Right cardiac atrium (tissue), 5 donors: Measurements from ENCODE around the gene GALNT9. TPM values are rescaled to one million over a fixed set of nuclear protein-coding genes. Genes with fewer than 3 reads are reported as not detected.
"Not testable (repeated sequence)": the region's sequence is repeated elsewhere in the genome, so short reads cannot be mapped to it uniquely, and the experiment has no call there.

ENCODE experiments used
- ATAC-seq, 2 donors: fragments of 200-7000 bp; cut with Tn5 transposase; one replicate each; pipeline versions ENCODE4 v1.8.0 to v1.9.1; 2020; ENCODE audit warnings: moderate library complexity in 2 of 2, mild to moderate bottlenecking in 1 of 2
- DNase-seq, 3 donors: peaks; one replicate each; pipeline ENCODE4 v3.0.0-alpha.2; 2020
- H3K27ac ChIP-seq: one replicate; pipeline ENCODE4 v1.5.1; 2013; ENCODE audit warnings: mild to moderate bottlenecking, low read length, control low read depth, moderate library complexity
- H3K27me3 ChIP-seq: one replicate; pipeline ENCODE4 v1.6.1; 2013; ENCODE audit not compliant: control insufficient read depth, insufficient read depth
- H3K4me1 ChIP-seq: one replicate; pipeline ENCODE4 v1.6.1; 2013; ENCODE audit warnings: low read length; ENCODE audit not compliant: control insufficient read depth, insufficient read depth
- H3K4me3 ChIP-seq: one replicate; pipeline ENCODE4 v1.5.1; 2013; ENCODE audit warnings: low read length, control low read depth
- H3K9me3 ChIP-seq: one replicate; pipeline ENCODE4 v1.6.1; 2013; ENCODE audit warnings: low read length; ENCODE audit not compliant: control insufficient read depth
- WGBS: extraction: QIAGEN DNeasy Blood & Tissue Kit; methylation state at CpG from one replicate; pipeline ENCODE4 v1.1.7; 2013; 5-methylcytosine and 5-hydroxymethylcytosine counted together
- intact Hi-C, 4 donors: fragments of 100-400 bp; cut with DNase I; formaldehyde crosslinking; loops; one replicate each; pipeline versions ENCODE4 v1.11.0 to v1.14.0; 2022 to 2023
- polyA plus RNA-seq: library from polyadenylated mRNA; stranded (reverse); fragments of 200-250 nt; gene quantifications from one replicate; pipeline ENCODE4 v1.2.3, GENCODE V29; 2013
- total RNA-seq, 4 donors: library from RNA; stranded (reverse); fragmentation: NEBNext Ultra II Directional; extraction: Animal tissue kit (Norgen Biotek cat#: 25700); gene quantifications; one replicate each; pipeline ENCODE4 v1.2.1, GENCODE V29; 2021
- donor health status: healthy with polysubstance abuse.
- donor health status: DM: no; HTN: yes; CAD: no.
- donor health status: DM: no; HTN: no; CAD: no.
- donor health status: DM: no; HTN: yes; CAD: no; lungs with severe emphysema.
- donor health status: DM: yes; HTN: yes; CAD: no.

The GALNT9 gene
- total and polyA plus RNA-seq, 5 donors, result 0.05 to 0.21 (median 0.14) TPM; not detected in 2

GRCh38 chr12:132248453-132249167, 80.8 kb downstream of the GALNT9 start:
- intact Hi-C loops, result no loop called here
- Histone ChIP-seq H3K9me3 (no peaks in the 10 kb centered on the region), H3K27me3 (no peaks in the 10 kb centered on the region), H3K4me3 (no peak overlapping the region), H3K27ac (no peak overlapping the region), H3K4me1 (no peaks in the 10 kb centered on the region)
- DNase-seq, result peak in 1 of 3 donors; percentile 24
- ATAC-seq, result no peak
- 68% methylated on average over 16 of the region's 16 CpGs for WGBS

- intact Hi-C loops, result no loop called here
- no peak overlapping the region for H3K27ac ChIP-seq
- no peak for ATAC-seq
- H3K27me3 ChIP-seq, result no peaks in the 10 kb centered on the region
- 93% methylated on average over 35 of the region's 35 CpGs for WGBS
- no peak overlapping the region for H3K4me3 ChIP-seq
- H3K9me3 ChIP-seq, result no peaks in the 10 kb centered on the region
- DNase-seq, result peak in 2 of 3 donors; percentile 24 to 48
- H3K4me1 ChIP-seq, result no peaks in the 10 kb centered on the region
These were observed 81.5 kb downstream of the GALNT9 start for GRCh38 chr12:132247718-132248452.

DNA sequence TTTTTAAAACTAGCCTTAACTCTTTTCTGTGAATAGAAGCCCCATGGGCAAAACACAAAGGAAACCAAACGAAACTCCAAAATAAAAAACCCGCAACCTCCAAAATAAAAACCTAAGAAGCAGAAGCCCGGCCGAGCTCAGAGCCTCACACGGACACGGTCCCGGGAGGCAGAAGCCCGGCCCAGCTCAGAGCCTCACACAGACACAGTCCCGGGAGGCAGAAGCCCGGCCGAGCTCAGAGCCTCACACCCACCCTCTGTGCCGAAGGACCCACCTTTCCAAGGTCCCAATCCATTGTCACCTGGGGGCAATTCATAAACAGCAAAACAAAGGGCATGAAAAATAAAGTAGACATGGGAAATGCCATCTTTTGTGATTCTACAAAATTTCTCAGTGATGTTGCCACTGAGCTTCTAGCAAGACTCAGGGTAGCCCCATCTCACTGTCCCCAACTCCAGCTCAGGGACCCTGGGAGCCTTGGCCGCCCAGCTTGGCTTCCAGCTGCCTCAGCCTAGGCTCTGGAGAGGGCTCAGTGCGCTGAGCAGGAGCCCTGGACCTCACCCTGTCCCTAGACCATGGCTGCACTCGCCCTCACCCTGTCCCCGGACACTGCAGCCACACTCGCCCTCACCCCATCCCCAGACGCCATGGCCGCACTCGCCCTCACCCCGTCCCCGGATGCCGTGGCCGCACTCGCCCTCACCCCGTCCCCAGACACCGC, 82.2 kb downstream of the GALNT9 start:
- H3K27ac ChIP-seq, result no peak overlapping the region
- no peaks in the 10 kb centered on the region for H3K4me1 ChIP-seq
- 87% methylated on average over 27 of the region's 27 CpGs for WGBS
- H3K4me3 ChIP-seq, result no peak overlapping the region
- no peaks in the 10 kb centered on the region for H3K9me3 ChIP-seq
- ATAC-seq, result no peak
- H3K27me3 ChIP-seq, result no peaks in the 10 kb centered on the region
- DNase-seq, result peak in 1 of 3 donors; percentile 27
- intact Hi-C loops, result no loop called here

GRCh38 chr12:132245521-132246101, 83.8 kb downstream of the GALNT9 start:
- Histone ChIP-seq H3K27me3 (no peaks in the 10 kb centered on the region), H3K27ac (no peak overlapping the region), H3K4me1 (no peaks in the 10 kb centered on the region), H3K9me3 (no peaks in the 10 kb centered on the region), H3K4me3 (no peak overlapping the region)
- ATAC-seq (peak in 1 of 2 donors; percentile 31), DNase-seq (peak in 1 of 3 donors; percentile 25)
- intact Hi-C loops, result no loop called here
- 83% methylated on average over 28 of the region's 28 CpGs for WGBS

GRCh38 chr12:132244724-132245295, 84.6 kb downstream of the GALNT9 start:
- DNase-seq, result peak in 1 of 3 donors; percentile 24

DNA sequence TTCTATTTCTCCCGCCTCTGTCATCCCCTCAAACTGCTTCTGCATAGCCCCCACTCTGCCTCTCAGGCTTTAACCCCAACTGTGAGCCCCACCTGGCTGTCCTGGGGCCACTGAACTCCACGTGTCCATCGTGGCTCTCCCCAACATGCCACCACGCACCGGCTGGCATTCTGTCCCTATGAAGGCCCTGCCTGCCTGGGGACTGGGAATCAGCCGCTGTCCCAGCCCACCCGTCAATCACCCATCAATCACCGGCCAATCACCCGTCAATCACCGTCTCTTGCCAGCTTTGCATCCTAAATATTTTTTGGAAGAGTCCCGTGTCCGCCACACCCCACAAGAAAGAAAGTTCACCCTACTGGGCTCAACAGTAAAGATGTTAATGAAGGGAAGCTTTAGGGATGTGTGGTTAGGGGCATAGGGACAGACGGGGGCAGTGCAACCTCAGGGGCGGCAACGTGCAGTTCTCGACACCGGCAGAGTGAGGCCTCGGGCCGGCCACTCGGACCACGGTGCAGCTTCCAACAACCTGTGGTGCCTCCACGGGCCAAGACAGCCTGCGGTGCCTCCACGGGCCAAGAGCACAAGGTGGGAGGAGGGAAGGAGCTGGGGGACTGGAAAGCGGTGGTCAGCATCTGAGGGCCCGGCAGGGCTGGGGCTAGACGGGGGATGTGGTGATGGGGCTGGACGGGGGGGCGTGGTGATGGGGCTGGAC, 85.6 kb downstream of the GALNT9 start:
- no peak overlapping the region for H3K4me3 ChIP-seq
- WGBS, result 70% methylated on average over 29 of the region's 29 CpGs
- no peak overlapping the region for H3K27ac ChIP-seq
- ATAC-seq, result no peak
- intact Hi-C loops, result no loop called here
- no peaks in the 10 kb centered on the region for H3K27me3 ChIP-seq
- no peaks in the 10 kb centered on the region for H3K4me1 ChIP-seq
- H3K9me3 ChIP-seq, result no peaks in the 10 kb centered on the region
- peak in 2 of 3 donors; percentile 27 to 49 for DNase-seq

More at GRCh38 chr12:132244724-132245295, 84.6 kb downstream of the GALNT9 start:
- intact Hi-C loops, result no loop called here
- H3K27me3 ChIP-seq, result no peaks in the 10 kb centered on the region
- no peak for ATAC-seq
- no peak overlapping the region for H3K27ac ChIP-seq
- 73% methylated on average over 22 of the region's 22 CpGs for WGBS
- H3K9me3 ChIP-seq, result no peaks in the 10 kb centered on the region
- no peaks in the 10 kb centered on the region for H3K4me1 ChIP-seq
- no peak overlapping the region for H3K4me3 ChIP-seq

GRCh38 chr12:132243171-132243570, 86.2 kb downstream of the GALNT9 start:
- H3K27ac ChIP-seq, H3K4me3 ChIP-seq, H3K27me3 ChIP-seq, intact Hi-C loops, ATAC-seq, H3K9me3 ChIP-seq, H3K4me1 ChIP-seq: not testable (repeated sequence)
- 71% methylated on average over 15 of the region's 15 CpGs for WGBS
- peak in 1 of 3 donors; percentile 2 for DNase-seq

DNA sequence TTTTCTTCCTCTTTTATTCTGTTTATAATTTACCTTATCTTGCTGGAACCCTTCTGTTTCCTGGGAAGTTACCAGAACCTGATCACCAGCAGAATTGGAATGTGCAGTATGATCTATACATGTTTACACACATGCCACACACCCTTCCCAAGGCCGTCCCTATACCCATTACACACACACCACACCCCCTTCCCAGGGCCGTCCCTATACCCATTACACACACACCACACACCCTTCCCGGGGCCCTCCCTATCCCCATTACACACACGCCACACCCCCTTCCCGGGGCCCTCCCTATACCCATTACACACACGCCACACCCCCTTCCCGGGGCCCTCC, 88.8 kb downstream of the GALNT9 start:
- not testable (repeated sequence) for DNase-seq, H3K27ac ChIP-seq
- WGBS, result 85% methylated on average over 7 of the region's 7 CpGs

DNA sequence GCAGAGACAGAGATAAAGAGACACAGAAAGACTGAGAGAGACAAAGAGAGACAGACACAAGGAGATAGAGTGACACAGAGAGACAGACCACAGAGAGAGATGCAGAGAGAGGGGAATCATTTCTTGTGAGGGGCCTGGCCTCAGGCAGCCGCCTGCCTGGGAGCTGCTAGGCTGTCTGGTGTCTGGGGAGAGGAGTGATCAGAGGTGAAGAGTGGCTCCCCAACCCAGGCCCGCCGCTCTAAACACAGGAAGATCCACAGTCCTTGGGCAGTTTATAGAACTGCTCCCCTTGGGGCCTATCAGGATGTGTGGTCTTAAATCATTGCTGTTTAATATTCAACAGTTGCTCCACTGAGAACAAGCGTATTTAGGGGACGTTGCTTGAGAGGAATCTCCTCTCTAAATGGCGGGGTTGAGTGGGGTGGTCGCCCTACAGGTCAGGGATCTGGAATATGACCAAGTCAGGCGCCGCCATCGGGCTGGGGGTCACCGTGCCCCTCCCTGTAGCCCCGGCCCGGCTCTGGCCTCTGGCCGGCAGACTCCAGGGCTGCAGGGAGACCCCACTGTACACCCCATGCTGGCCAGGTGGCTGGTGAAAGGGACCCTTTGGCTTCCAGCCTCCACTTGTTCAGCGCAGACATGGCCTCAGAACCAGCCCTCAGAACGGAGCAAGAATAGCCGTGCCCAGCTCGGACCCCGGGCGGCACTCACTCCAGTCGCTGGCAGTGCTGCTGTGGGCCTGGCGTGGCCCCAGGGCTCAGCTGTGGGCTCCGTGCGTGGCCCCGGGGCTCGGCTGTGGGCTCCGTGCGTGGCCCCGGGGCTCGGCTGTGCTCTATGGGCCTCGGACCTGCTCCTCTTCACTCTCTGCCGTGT, 89.4 kb downstream of the GALNT9 start:
- ATAC-seq (no peak), DNase-seq (no peak)
- no peak overlapping the region for H3K4me3 ChIP-seq
- H3K27me3 ChIP-seq, result no peaks in the 10 kb centered on the region
- WGBS, result 82% methylated on average over 32 of the region's 32 CpGs
- no peak overlapping the region for H3K27ac ChIP-seq
- H3K9me3 ChIP-seq, result no peaks in the 10 kb centered on the region
- no peaks in the 10 kb centered on the region for H3K4me1 ChIP-seq
- intact Hi-C loops, result no loop called here

More for the DNA sequence above, 88.8 kb downstream of the GALNT9 start:
- H3K4me3 ChIP-seq, ATAC-seq, intact Hi-C loops, H3K27me3 ChIP-seq, H3K4me1 ChIP-seq, H3K9me3 ChIP-seq: not testable (repeated sequence)
